Sigmoid colon (tissue), 3 donors: ENCODE data around the gene SIGLEC5.

Source experiments
- CTCF ChIP-seq, 4 experiments: fragments of 450-650 bp in 3 of 4; fragments of 200-600 bp in 1 of 4; IDR thresholded peaks; one replicate each; pipeline ENCODE4 v1.5.1; 2016 to 2019; ENCODE audit warnings: antibody characterized with exemption in 4 of 4, mild to moderate bottlenecking in 3 of 4, moderate library complexity in 2 of 4
- POLR2A ChIP-seq, 2 donors: fragments of 450-650 bp; IDR thresholded peaks; one replicate each; pipeline ENCODE4 v1.6.1; 2016; ENCODE audit warnings: antibody characterized with exemption in 2 of 2, mild to moderate bottlenecking in 2 of 2, moderate library complexity in 2 of 2

GRCh38 chr19:51607920-51608562, 22.2 kb downstream of the SIGLEC5 start:
- TF ChIP-seq POLR2A (IDR thresholded peaks at IDR 0.05): no peak
- TF ChIP-seq CTCF (IDR thresholded peaks at IDR 0.05): no peak
